CD14-positive monocyte (primary cell): ENCODE data around the gene GINS1. TPM values are rescaled to one million over a fixed set of nuclear protein-coding genes. Genes with fewer than 3 reads are reported as not detected.

Source experiments
- DNase-seq, 3 donors: peaks; one replicate each; pipeline ENCODE4 v3.0.0-alpha.2; 2011 to 2022
- H2AFZ ChIP-seq: 2 replicates; pipeline ENCODE4 v1.6.0; 2012; ENCODE audit warnings: mild to moderate bottlenecking, low read depth, low read length, inconsistent platforms; ENCODE audit not compliant: insufficient read depth, poor library complexity, severe bottlenecking
- H3K27ac ChIP-seq, 2 donors: 1 replicate in 1 of 2; 2 replicates in 1 of 2; pipeline ENCODE4 v1.5.1; 2012 to 2013; ENCODE audit warnings: low read length in 2 of 2, control low read depth in 1 of 2, inconsistent platforms in 1 of 2, low read depth in 1 of 2, mild to moderate bottlenecking in 1 of 2
- H3K27me3 ChIP-seq, 2 donors: one replicate each; pipeline versions ENCODE4 v1.6.0 to v1.6.1; 2011 to 2013; ENCODE audit warnings: low read length in 2 of 2; ENCODE audit not compliant: control insufficient read depth in 2 of 2, insufficient read depth in 2 of 2
- H3K36me3 ChIP-seq, 2 donors: replicated peaks in 1 of 2; 1 replicate in 1 of 2; 2 replicates in 1 of 2; pipeline versions ENCODE4 v1.5.1 to v1.6.1; 2012 to 2013; ENCODE audit warnings: low read length in 2 of 2, control low read depth in 1 of 2, inconsistent platforms in 1 of 2, mild to moderate bottlenecking in 1 of 2; ENCODE audit not compliant: insufficient read depth in 2 of 2, control insufficient read depth in 1 of 2
- H3K4me1 ChIP-seq, 2 donors: 1 replicate in 1 of 2; 2 replicates in 1 of 2; pipeline versions ENCODE4 v1.5.1 to v1.6.1; 2012 to 2013; ENCODE audit warnings: low read length in 2 of 2, control low read depth in 1 of 2, inconsistent platforms in 1 of 2, mild to moderate bottlenecking in 1 of 2, moderate library complexity in 1 of 2; ENCODE audit not compliant: insufficient read depth in 2 of 2, control insufficient read depth in 1 of 2
- H3K4me2 ChIP-seq: replicated peaks from 2 replicates; pipeline ENCODE3; 2012; ENCODE audit warnings: low read length, moderate library complexity, mild to moderate bottlenecking; ENCODE audit not compliant: poor library complexity, severe bottlenecking; ENCODE audit errors: extremely low read depth
- H3K4me3 ChIP-seq, 3 experiments: fragments of 200-600 bp in 1 of 3; sonication (generic) in 1 of 3; replicated peaks in 1 of 3; 1 replicate in 2 of 3; 2 replicates in 1 of 3; pipeline ENCODE4 v1.5.1; 2011 to 2013; ENCODE audit warnings: low read length in 3 of 3, mild to moderate bottlenecking in 3 of 3, control low read depth in 2 of 3, low read depth in 2 of 3, inconsistent platforms in 1 of 3, moderate library complexity in 1 of 3
- H3K79me2 ChIP-seq: 2 replicates; pipeline ENCODE4 v1.6.0; 2012; ENCODE audit warnings: mild to moderate bottlenecking, control low read depth, inconsistent platforms, low read length, moderate library complexity; ENCODE audit not compliant: insufficient read depth
- H3K9ac ChIP-seq: 2 replicates; pipeline ENCODE4 v1.6.0; 2017; ENCODE audit warnings: low read length, mild to moderate bottlenecking; ENCODE audit not compliant: insufficient read depth, poor library complexity, severe bottlenecking
- H3K9me3 ChIP-seq, 2 donors: replicated peaks in 1 of 2; 1 replicate in 1 of 2; 2 replicates in 1 of 2; pipeline versions ENCODE4 v1.5.1 to v1.6.1; 2012 to 2013; ENCODE audit warnings: low read length in 2 of 2, control low read depth in 1 of 2; ENCODE audit not compliant: control insufficient read depth in 1 of 2, insufficient read depth in 1 of 2
- H4K20me1 ChIP-seq: 2 replicates; pipeline ENCODE4 v1.6.0; 2012; ENCODE audit warnings: mild to moderate bottlenecking, low read length, control low read depth, moderate library complexity; ENCODE audit not compliant: insufficient read depth
- H3K27ac Mint-ChIP-seq, 7 donors: one replicate each; pipeline ENCODE4 v1.8.0; 2020; ENCODE audit warnings: mild to moderate bottlenecking in 7 of 7, mixed read lengths in 7 of 7, moderate library complexity in 6 of 7, inconsistent platforms in 2 of 7
- H3K27me3 Mint-ChIP-seq, 3 donors: one replicate each; pipeline ENCODE4 v1.8.0; 2021 to 2022; ENCODE audit warnings: low read depth in 3 of 3, mild to moderate bottlenecking in 3 of 3, mixed read lengths in 3 of 3, moderate library complexity in 3 of 3, inconsistent platforms in 1 of 3
- H3K36me3 Mint-ChIP-seq, 2 donors: one replicate each; pipeline ENCODE4 v1.8.0; 2020; ENCODE audit warnings: mixed read lengths in 2 of 2, inconsistent platforms in 1 of 2, mild to moderate bottlenecking in 1 of 2
- H3K4me1 Mint-ChIP-seq: one replicate; pipeline ENCODE4 v1.8.0; 2020; ENCODE audit warnings: mild to moderate bottlenecking, mixed read lengths
- H3K4me3 Mint-ChIP-seq, 2 donors: one replicate each; pipeline ENCODE4 v1.8.0; 2020; ENCODE audit warnings: mild to moderate bottlenecking in 2 of 2, mixed read lengths in 2 of 2, moderate library complexity in 1 of 2
- H3K9me3 Mint-ChIP-seq, 7 donors: one replicate each; pipeline ENCODE4 v1.8.0; 2020 to 2022; ENCODE audit warnings: mixed read lengths in 7 of 7, mild to moderate bottlenecking in 6 of 7, moderate library complexity in 6 of 7, inconsistent platforms in 2 of 7
- CTCF ChIP-seq: fragments of 200-600 bp; IDR thresholded peaks from one replicate; pipeline ENCODE4 v1.8.0; 2022; ENCODE audit warnings: antibody characterized with exemption, mild to moderate bottlenecking
- WGBS: methylation state at CpG from one replicate; pipeline ENCODE4 v1.1.5; 2013; ENCODE audit warnings: missing lambda C conversion rate; ENCODE audit not compliant: insufficient coverage; 5-methylcytosine and 5-hydroxymethylcytosine counted together
- intact Hi-C, 2 donors: fragments of 100-400 bp; cut with micrococcal nuclease; formaldehyde crosslinking; loops; one replicate each; pipeline versions ENCODE4 v1.15.0 to v1.15.1; 2023
- polyA plus RNA-seq, 3 donors: library from polyadenylated mRNA; depleted of rRNA in 1 of 3; unstranded in 2 of 3; stranded (reverse) in 1 of 3; fragments of 300-500 nt in 2 of 3; fragments of >200 nt in 1 of 3; fragmentation: Illumina TruSeq in 2 of 3; gene quantifications; 1 replicate in 2 of 3; 2 replicates in 1 of 3; pipeline ENCODE4 v1.2.3, GENCODE V29; 2012 to 2021

Gene GINS1
- polyA plus RNA-seq, 3 donors = 0.16 to 0.48 (median 0.28) TPM

- Histone ChIP-seq H3K4me1 (peaks cover 10 to 24% of the 10 kb centered on the region in 2 donors), H3K36me3 (no peaks in the 10 kb centered on the region), H3K9me3 (no peaks in the 10 kb centered on the region), H3K4me3 (no peak overlapping the region), H3K9ac (no peak overlapping the region), H2AFZ (no peak overlapping the region), H3K27me3 (no peaks in the 10 kb centered on the region), H3K4me2 (no peak overlapping the region), H4K20me1 (no peaks in the 10 kb centered on the region), H3K27ac (no peak overlapping the region), H3K79me2 (peaks cover 10% of the 10 kb centered on the region)
- no peak for TF ChIP-seq CTCF
- H3K27ac Mint-ChIP-seq = no peak overlapping the region
- DNase-seq = no peak
- peaks cover 0 to 2% (median 0%) of the 10 kb centered on the region in 3 donors for H3K27me3 Mint-ChIP-seq
- H3K4me3 Mint-ChIP-seq = no peak overlapping the region
- no peaks in the 10 kb centered on the region for H3K9me3 Mint-ChIP-seq
- H3K36me3 Mint-ChIP-seq = no peaks in the 10 kb centered on the region
- WGBS = 85% methylated on average over 5 of the region's 5 CpGs
- intact Hi-C loops = loop anchor here (5.0 to 10.0 kb wide), 5 partner anchors 89 to 399 kb away; partner anchors contain the start of genes PYGB (in 2 of the 2), ACSS1 (in 1 of the 2) and APMAP (in 1 of the 2)
- H3K4me1 Mint-ChIP-seq = peaks cover 13% of the 10 kb centered on the region
Measured at GRCh38 chr20:25394276-25394675, 13.2 kb upstream of the GINS1 start.

- H3K4me2 ChIP-seq = no peak overlapping the region
- no peak for DNase-seq
- Mint-ChIP-seq H3K9me3 (no peaks in the 10 kb centered on the region), H3K4me1 (peaks cover 9% of the 10 kb centered on the region), H3K27me3 (peaks cover 0 to 2% (median 0%) of the 10 kb centered on the region in 3 donors), H3K36me3 (no peaks in the 10 kb centered on the region), H3K4me3 (no peak overlapping the region), H3K27ac (no peak overlapping the region)
- H3K79me2 ChIP-seq = peaks cover 2% of the 10 kb centered on the region
- H3K9ac ChIP-seq = no peak overlapping the region
- peaks cover 3 to 17% of the 10 kb centered on the region in 2 donors for H3K4me1 ChIP-seq
- no peak overlapping the region for H3K27ac ChIP-seq
- 100% methylated on average over 1 of the region's 6 CpGs for WGBS
- no peaks in the 10 kb centered on the region for H3K36me3 ChIP-seq
- no peak for TF ChIP-seq CTCF
- H3K9me3 ChIP-seq = no peaks in the 10 kb centered on the region
- H3K4me3 ChIP-seq = no peak overlapping the region
- no peaks in the 10 kb centered on the region for H3K27me3 ChIP-seq
- no peak overlapping the region for H2AFZ ChIP-seq
- H4K20me1 ChIP-seq = no peaks in the 10 kb centered on the region
- intact Hi-C loops = loop anchor here (5.0 to 10.0 kb wide), 6 partner anchors 83 to 400 kb away; partner anchors contain the start of genes PYGB (in 2 of the 2), ACSS1 (in 1 of the 2) and APMAP (in 1 of the 2)
Measured at GRCh38 chr20:25394996-25395395, 12.5 kb upstream of the GINS1 start.
